ENCODE data around the gene G3BP1. TPM values are rescaled to one million over a fixed set of nuclear protein-coding genes. Genes with fewer than 3 reads are reported as not detected.

G3BP1 gene
- total and polyA plus RNA-seq, 9 of the 15 experiments (the other 6 are each of a cell fraction or from before 2014, with no cell fraction given), result 54.7 to 264 (median 105) TPM

DNA sequence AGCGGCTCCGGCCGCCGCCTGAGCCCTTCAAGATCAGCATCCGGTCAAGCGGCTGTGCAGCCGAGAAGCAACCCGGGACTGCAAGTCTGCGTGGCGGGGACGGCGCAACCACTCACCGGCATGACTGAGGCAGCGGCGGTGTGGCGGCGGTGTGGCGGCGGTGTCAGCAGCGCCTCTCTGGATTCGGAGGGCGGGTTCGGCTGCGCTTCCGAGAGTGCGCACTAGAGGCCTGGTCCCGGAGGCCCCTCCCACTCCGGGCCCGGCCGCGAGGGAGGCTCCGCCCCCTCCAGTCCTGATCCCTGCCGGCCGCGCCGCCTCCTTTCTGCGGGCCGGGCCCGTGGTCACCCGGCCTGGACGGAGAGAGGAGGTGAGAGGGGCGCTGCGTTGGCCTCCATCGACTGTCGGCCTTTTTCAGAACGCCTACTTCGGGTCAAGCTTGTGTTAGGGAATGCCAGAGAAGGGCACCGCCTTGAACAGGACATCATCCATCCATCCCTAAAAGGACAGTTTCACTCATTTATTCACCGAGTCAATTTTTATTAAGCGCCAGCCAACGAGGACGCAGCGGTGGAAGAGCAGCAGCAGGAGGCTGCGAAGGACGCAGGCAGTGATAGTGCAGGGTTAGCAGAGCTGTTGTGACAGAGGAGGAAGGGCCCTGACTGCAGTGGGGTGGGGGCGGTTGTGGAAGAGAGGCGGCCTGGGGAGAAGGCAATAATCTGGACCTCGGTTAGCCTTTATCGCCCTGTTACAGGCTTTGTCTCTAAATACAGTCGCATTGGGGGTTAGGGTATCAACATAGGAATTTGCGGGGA is 13.1 kb upstream of the G3BP1 start, which contains the start of gene ATOX1 (continued):
- TF ChIP-seq SUPT5H (IDR thresholded peaks at IDR 0.05), result peak; percentile 90
- TF ChIP-seq CREB1 (IDR thresholded peaks at IDR 0.05), result no peak
- TF ChIP-seq CREB1 (CRISPR knock-in tag; IDR thresholded peaks at IDR 0.05), result peak; percentile 53; the same call in 1 of the 2 replicates
- TF ChIP-seq SP1 (CRISPR knock-in tag; IDR thresholded peaks at IDR 0.05), result peak; percentile 67; the same call in 1 of the 2 replicates
- TF ChIP-seq ZNF57 (CRISPR knock-in tag; IDR thresholded peaks at IDR 0.05), result no peak
- peak in 1 of 2 experiments; percentile 68; a peak in 2 of 4 replicates for TF ChIP-seq HDAC1 (IDR thresholded peaks at IDR 0.05)
- TF ChIP-seq SETDB1 (IDR thresholded peaks at IDR 0.05; ENCODE audit: low read length), result no peak

GRCh38 chr5:151764801-151765200 is 7.0 kb upstream of the G3BP1 start:
- intact Hi-C loops (cut with micrococcal nuclease) (no loop called here), in situ Hi-C loops (cut with MboI) (no loop called here)
- Histone ChIP-seq H3K9ac (ENCODE audit: insufficient read depth in 1 of 2, low read depth in 2 of 2, low read length in 2 of 2) (no peak overlapping the region), H3K9me3 (replicated peaks; ENCODE audit: control insufficient read depth, insufficient read depth, low read depth, low read length) (no peaks in the 10 kb centered on the region), H3K27ac (ENCODE audit: extremely low read depth, low read depth, low read length) (no peak overlapping the region), H3K27me3 (ENCODE audit: control insufficient read depth in 2 of 2, insufficient read depth in 2 of 2, low read length in 2 of 2) (no peaks in the 10 kb centered on the region), H3K79me2 (ENCODE audit: control insufficient read depth, insufficient read depth, low read length) (peaks cover 5% of the 10 kb centered on the region; the same call in 2 of the 3 replicates), H3K9me1 (ENCODE audit: control insufficient read depth, insufficient read depth, low read length) (no peaks in the 10 kb centered on the region), H3K36me3 (ENCODE audit: control insufficient read depth, insufficient read depth, low read length) (no peaks in the 10 kb centered on the region), H3K4me2 (ENCODE audit: insufficient read depth, low read length) (no peak overlapping the region), H4K20me1 (replicated peaks; ENCODE audit: control insufficient read depth, insufficient read depth, low read length) (no peaks in the 10 kb centered on the region), H3K4me1 (replicated peaks in 1 of 2; ENCODE audit: control insufficient read depth in 2 of 2, insufficient read depth in 2 of 2, low read length in 2 of 2) (peaks cover under 1 to 5% of the 10 kb centered on the region in 2 experiments; a peak in 2 of 5 replicates), H3K4me3 (no peak overlapping the region), H2AFZ (ENCODE audit: low read depth, low read length) (no peak overlapping the region)
- no peak for ATAC-seq
- TF ChIP-seq IFI16 (CRISPR knock-in tag; IDR thresholded peaks at IDR 0.05) (no peak), CHCHD3 (CRISPR knock-in tag; IDR thresholded peaks at IDR 0.05) (no peak)
- CTCF ChIA-PET (ENCODE audit: low intra/inter-chr PET ratio), result no interaction called here
- BruUV-seq (replicated peaks), result no TSS peak
- DNase-seq (ENCODE audit: extremely low read depth in 1 of 4, low spot score in 3 of 4), result no peak
- FAIRE-seq, result no peak
- POLR2A ChIA-PET, result interaction anchor here (0.6 kb wide), 1 partner anchor 206 kb away, joined by 3 read pairs; no protein-coding TSS in a partner anchor

Measured in K562 (cell line).